Activated T-cell treated with anti-CD3 and anti-CD28 coated beads, Interleukin-2, amount 50 U/mL, for 4 hours (primary cell): ENCODE measurements around the gene NUDT8. TPM values are rescaled to one million over a fixed set of nuclear protein-coding genes. Genes with fewer than 3 reads are reported as not detected.
"Not testable (repeated sequence)": the region's sequence is repeated elsewhere in the genome, so short reads cannot be mapped to it uniquely, and the experiment has no call there.

Experiments used
- ATAC-seq, 2 donors: fragments of 200-7000 bp; cut with Tn5 transposase; one replicate each; pipeline ENCODE4 v1.10.0; 2021
- DNase-seq: peaks from one replicate; pipeline ENCODE4 v3.0.0-alpha.2; 2020
- H3K27me3 Mint-ChIP-seq: one replicate; pipeline ENCODE4 v1.8.0; 2021; ENCODE audit warnings: low read depth, mixed read lengths
- H3K36me3 Mint-ChIP-seq: one replicate; pipeline ENCODE4 v1.8.0; 2022; ENCODE audit warnings: mixed read lengths; ENCODE audit not compliant: insufficient read depth
- H3K4me1 Mint-ChIP-seq: one replicate; pipeline ENCODE4 v1.8.0; 2021; ENCODE audit warnings: low read depth, mixed read lengths
- H3K4me3 Mint-ChIP-seq: one replicate; pipeline ENCODE4 v1.8.0; 2021; ENCODE audit warnings: mild to moderate bottlenecking, moderate library complexity, mixed read lengths
- H3K9me3 Mint-ChIP-seq: one replicate; pipeline ENCODE4 v1.8.0; 2021; ENCODE audit warnings: mixed read lengths
- total RNA-seq, 3 donors: library from RNA; stranded (reverse); gene quantifications; one replicate each; pipeline ENCODE4 v1.2.1, GENCODE V29; 2021

Gene NUDT8
- total RNA-seq, 3 donors from 2014 or later: 10.2 to 14.4 (median 12.6) TPM

- Mint-ChIP-seq H3K27me3 (no peaks in the 10 kb centered on the region), H3K36me3 (no peaks in the 10 kb centered on the region), H3K9me3 (no peaks in the 10 kb centered on the region), H3K4me1 (no peaks in the 10 kb centered on the region), H3K4me3 (no peak overlapping the region)
- ATAC-seq (no peak), DNase-seq (no peak)
Measured at GRCh38 chr11:67640758-67641337, 11.1 kb upstream of the NUDT8 start.

- Mint-ChIP-seq H3K9me3 (no peaks in the 10 kb centered on the region), H3K36me3 (no peaks in the 10 kb centered on the region), H3K4me3 (no peak overlapping the region), H3K4me1 (no peaks in the 10 kb centered on the region), H3K27me3 (no peaks in the 10 kb centered on the region)
- peak; percentile 86 to 88 for ATAC-seq
- peak; percentile 47 for DNase-seq
Measured at GRCh38 chr11:67640021-67640757, 10.5 kb upstream of the NUDT8 start.

GRCh38 chr11:67639438-67639859 is 9.7 kb upstream of the NUDT8 start, which contains the start of gene TBX10:
TSS of gene TBX10 (minus strand) at chr11:67639763. CDS start at chr11:67639472, 291 bp downstream.
- Mint-ChIP-seq H3K4me3 (no peak within 1 kb of the TSS), H3K9me3 (no peaks in the 10 kb centered on the region)

GRCh38 chr11:67638535-67639437 is 9.0 kb upstream of the NUDT8 start:
- ATAC-seq (no peak), DNase-seq (no peak)
- H3K9me3 Mint-ChIP-seq: no peaks in the 10 kb centered on the region
- H3K4me3 Mint-ChIP-seq: no peak overlapping the region
- H3K27me3 Mint-ChIP-seq: no peaks in the 10 kb centered on the region
- H3K36me3 Mint-ChIP-seq: no peaks in the 10 kb centered on the region
- H3K4me1 Mint-ChIP-seq: no peaks in the 10 kb centered on the region

More at GRCh38 chr11:67639438-67639859, 9.7 kb upstream of the NUDT8 start, which contains the start of gene TBX10:
- no peaks in the 10 kb centered on the region for H3K4me1 Mint-ChIP-seq
- no peaks in the 10 kb centered on the region for H3K36me3 Mint-ChIP-seq
- ATAC-seq: no peak
- no peaks in the 10 kb centered on the region for H3K27me3 Mint-ChIP-seq
- DNase-seq: no peak

GRCh38 chr11:67637441-67637840 is 7.7 kb upstream of the NUDT8 start:
- H3K9me3 Mint-ChIP-seq, H3K4me3 Mint-ChIP-seq, DNase-seq, H3K36me3 Mint-ChIP-seq, ATAC-seq, H3K4me1 Mint-ChIP-seq, H3K27me3 Mint-ChIP-seq: not testable (repeated sequence)

GRCh38 chr11:67636962-67637361 is 7.2 kb upstream of the NUDT8 start:
- DNase-seq: no peak
- no peaks in the 10 kb centered on the region for H3K4me1 Mint-ChIP-seq
- H3K36me3 Mint-ChIP-seq: no peaks in the 10 kb centered on the region
- no peak overlapping the region for H3K4me3 Mint-ChIP-seq
- no peaks in the 10 kb centered on the region for H3K9me3 Mint-ChIP-seq
- no peaks in the 10 kb centered on the region for H3K27me3 Mint-ChIP-seq
- no peak for ATAC-seq

GRCh38 chr11:67635231-67635521 is 5.4 kb upstream of the NUDT8 start:
- H3K36me3 Mint-ChIP-seq: no peaks in the 10 kb centered on the region
- ATAC-seq (no peak), DNase-seq (no peak)
- H3K9me3 Mint-ChIP-seq: no peaks in the 10 kb centered on the region
- peaks cover 6% of the 10 kb centered on the region for H3K4me1 Mint-ChIP-seq
- no peak overlapping the region for H3K4me3 Mint-ChIP-seq
- no peaks in the 10 kb centered on the region for H3K27me3 Mint-ChIP-seq

- no peak for ATAC-seq
- H3K9me3 Mint-ChIP-seq: no peaks in the 10 kb centered on the region
- H3K27me3 Mint-ChIP-seq: no peaks in the 10 kb centered on the region
- H3K4me3 Mint-ChIP-seq: no peak overlapping the region
- DNase-seq: no peak
- no peaks in the 10 kb centered on the region for H3K36me3 Mint-ChIP-seq
- peaks cover 6% of the 10 kb centered on the region for H3K4me1 Mint-ChIP-seq
Measured at GRCh38 chr11:67634366-67635230, 4.9 kb upstream of the NUDT8 start.

GRCh38 chr11:67633758-67634365 is 4.1 kb upstream of the NUDT8 start:
- Mint-ChIP-seq H3K4me1 (peaks cover 6% of the 10 kb centered on the region), H3K4me3 (no peak overlapping the region), H3K27me3 (no peaks in the 10 kb centered on the region), H3K36me3 (no peaks in the 10 kb centered on the region), H3K9me3 (no peaks in the 10 kb centered on the region)
- no peak for DNase-seq
- no peak for ATAC-seq

- Mint-ChIP-seq H3K4me1 (peaks cover 6% of the 10 kb centered on the region), H3K36me3 (no peaks in the 10 kb centered on the region), H3K4me3 (no peak overlapping the region), H3K9me3 (no peaks in the 10 kb centered on the region), H3K27me3 (no peaks in the 10 kb centered on the region)
- ATAC-seq (no peak), DNase-seq (no peak)
Measured at GRCh38 chr11:67632982-67633755, 3.4 kb upstream of the NUDT8 start.

- no peak for DNase-seq
- H3K4me3 Mint-ChIP-seq: peak overlapping the region; percentile 51
- H3K9me3 Mint-ChIP-seq: no peaks in the 10 kb centered on the region
- peaks cover 6% of the 10 kb centered on the region for H3K4me1 Mint-ChIP-seq
- H3K36me3 Mint-ChIP-seq: no peaks in the 10 kb centered on the region
- no peaks in the 10 kb centered on the region for H3K27me3 Mint-ChIP-seq
- ATAC-seq: no peak
Measured at GRCh38 chr11:67632175-67632981, 2.6 kb upstream of the NUDT8 start.

GRCh38 chr11:67631853-67632174 is 2.1 kb upstream of the NUDT8 start:
- peak overlapping the region; percentile 51 for H3K4me3 Mint-ChIP-seq
- no peaks in the 10 kb centered on the region for H3K9me3 Mint-ChIP-seq
- DNase-seq: no peak
- H3K27me3 Mint-ChIP-seq: no peaks in the 10 kb centered on the region
- no peaks in the 10 kb centered on the region for H3K36me3 Mint-ChIP-seq
- no peak for ATAC-seq
- peaks cover 6% of the 10 kb centered on the region for H3K4me1 Mint-ChIP-seq
